IPS-20b (cell line): ENCODE data around the gene DNAH2.

Experiments
- H3K27ac ChIP-seq: one replicate; pipeline ENCODE4 v1.5.1; 2013; ENCODE audit warnings: low read length
- H3K27me3 ChIP-seq: 2 replicates; pipeline ENCODE4 v1.6.1; 2013; ENCODE audit warnings: mild to moderate bottlenecking, low read length, inconsistent platforms; ENCODE audit not compliant: insufficient read depth
- H3K36me3 ChIP-seq: 2 replicates; pipeline ENCODE4 v1.6.1; 2013; ENCODE audit warnings: low read depth, mild to moderate bottlenecking, inconsistent platforms, low read length, moderate library complexity; ENCODE audit not compliant: insufficient read depth
- H3K4me1 ChIP-seq: 2 replicates; pipeline ENCODE4 v1.6.1; 2013; ENCODE audit warnings: mild to moderate bottlenecking, control low read depth, inconsistent platforms, low read length, moderate library complexity; ENCODE audit not compliant: insufficient read depth
- H3K4me3 ChIP-seq: 2 replicates; pipeline ENCODE4 v1.5.1; 2013; ENCODE audit warnings: mild to moderate bottlenecking, low read length, inconsistent platforms
- H3K9ac ChIP-seq: 2 replicates; pipeline ENCODE4 v1.6.1; 2013; ENCODE audit warnings: low read depth, mild to moderate bottlenecking, inconsistent platforms, low read length, moderate library complexity
- H3K9me3 ChIP-seq: 2 replicates; pipeline ENCODE4 v1.6.1; 2013; ENCODE audit warnings: mild to moderate bottlenecking, low read depth, low read length, inconsistent platforms; ENCODE audit not compliant: insufficient read depth

DNAH2 gene

GRCh38 chr17:7817643-7817964 is 100.1 kb downstream of the DNAH2 start:
- Histone ChIP-seq H3K9me3 (no peaks in the 10 kb centered on the region), H3K9ac (no peak overlapping the region), H3K4me3 (no peak overlapping the region), H3K27me3 (peaks cover 5% of the 10 kb centered on the region; the same call in 1 of the 2 replicates), H3K27ac (no peak overlapping the region), H3K36me3 (no peaks in the 10 kb centered on the region), H3K4me1 (no peaks in the 10 kb centered on the region)

GRCh38 chr17:7818026-7818425 is 100.5 kb downstream of the DNAH2 start:
- Histone ChIP-seq H3K9ac (no peak overlapping the region), H3K27ac (no peak overlapping the region), H3K4me1 (no peaks in the 10 kb centered on the region), H3K9me3 (no peaks in the 10 kb centered on the region), H3K36me3 (no peaks in the 10 kb centered on the region), H3K4me3 (no peak overlapping the region), H3K27me3 (peaks cover 8% of the 10 kb centered on the region; the same call in 1 of the 2 replicates)

- Histone ChIP-seq H3K27me3 (peaks cover 17% of the 10 kb centered on the region), H3K9ac (no peak overlapping the region), H3K9me3 (no peaks in the 10 kb centered on the region), H3K36me3 (no peaks in the 10 kb centered on the region), H3K27ac (no peak overlapping the region), H3K4me1 (no peaks in the 10 kb centered on the region), H3K4me3 (no peak overlapping the region)
Observed at GRCh38 chr17:7818746-7819645, 101.5 kb downstream of the DNAH2 start.

- peaks cover 27% of the 10 kb centered on the region for H3K27me3 ChIP-seq
- H3K36me3 ChIP-seq, result no peaks in the 10 kb centered on the region
- no peaks in the 10 kb centered on the region for H3K9me3 ChIP-seq
- no peak overlapping the region for H3K9ac ChIP-seq
- no peak overlapping the region for H3K27ac ChIP-seq
- H3K4me1 ChIP-seq, result no peaks in the 10 kb centered on the region
- no peak overlapping the region for H3K4me3 ChIP-seq
Observed at GRCh38 chr17:7820231-7820630, 102.7 kb downstream of the DNAH2 start.

- no peaks in the 10 kb centered on the region for H3K4me1 ChIP-seq
- no peaks in the 10 kb centered on the region for H3K36me3 ChIP-seq
- H3K27me3 ChIP-seq, result peaks cover 40% of the 10 kb centered on the region
- no peak overlapping the region for H3K9ac ChIP-seq
- H3K4me3 ChIP-seq, result no peak overlapping the region
- H3K27ac ChIP-seq, result no peak overlapping the region
- no peaks in the 10 kb centered on the region for H3K9me3 ChIP-seq
Observed at GRCh38 chr17:7822126-7822525, 104.6 kb downstream of the DNAH2 start.

- no peaks in the 10 kb centered on the region for H3K4me1 ChIP-seq
- H3K27me3 ChIP-seq, result peaks cover 47% of the 10 kb centered on the region
- no peaks in the 10 kb centered on the region for H3K36me3 ChIP-seq
- no peak overlapping the region for H3K27ac ChIP-seq
- H3K9ac ChIP-seq, result no peak overlapping the region
- H3K4me3 ChIP-seq, result no peak overlapping the region
- no peaks in the 10 kb centered on the region for H3K9me3 ChIP-seq
Observed at GRCh38 chr17:7823581-7824001, 106.0 kb downstream of the DNAH2 start.

GRCh38 chr17:7824021-7824924 is 106.7 kb downstream of the DNAH2 start:
- H3K4me1 ChIP-seq, result no peaks in the 10 kb centered on the region
- H3K27ac ChIP-seq, result no peak overlapping the region
- no peak overlapping the region for H3K4me3 ChIP-seq
- H3K27me3 ChIP-seq, result peaks cover 48% of the 10 kb centered on the region
- no peaks in the 10 kb centered on the region for H3K9me3 ChIP-seq
- H3K36me3 ChIP-seq, result no peaks in the 10 kb centered on the region
- no peak overlapping the region for H3K9ac ChIP-seq

- Histone ChIP-seq H3K36me3 (no peaks in the 10 kb centered on the region), H3K27ac (no peak overlapping the region), H3K4me3 (no peak overlapping the region), H3K4me1 (no peaks in the 10 kb centered on the region), H3K9me3 (no peaks in the 10 kb centered on the region), H3K9ac (no peak overlapping the region), H3K27me3 (peaks cover 53% of the 10 kb centered on the region)
Observed at GRCh38 chr17:7825206-7825990, 107.9 kb downstream of the DNAH2 start.

- Histone ChIP-seq H3K9me3 (no peaks in the 10 kb centered on the region), H3K36me3 (no peaks in the 10 kb centered on the region), H3K4me3 (no peak overlapping the region), H3K9ac (no peak overlapping the region), H3K27ac (no peak overlapping the region), H3K4me1 (no peaks in the 10 kb centered on the region), H3K27me3 (peaks cover 67% of the 10 kb centered on the region)
Observed at GRCh38 chr17:7830616-7831015, 113.1 kb downstream of the DNAH2 start.

GRCh38 chr17:7831233-7831632 is 113.7 kb downstream of the DNAH2 start:
- H3K4me1 ChIP-seq, result no peaks in the 10 kb centered on the region
- no peak overlapping the region for H3K27ac ChIP-seq
- H3K36me3 ChIP-seq, result no peaks in the 10 kb centered on the region
- H3K27me3 ChIP-seq, result peaks cover 61% of the 10 kb centered on the region
- no peaks in the 10 kb centered on the region for H3K9me3 ChIP-seq
- H3K9ac ChIP-seq, result no peak overlapping the region
- no peak overlapping the region for H3K4me3 ChIP-seq

GRCh38 chr17:7832431-7832830 is 114.9 kb downstream of the DNAH2 start:
- no peak overlapping the region for H3K4me3 ChIP-seq
- H3K27me3 ChIP-seq, result peaks cover 55% of the 10 kb centered on the region
- H3K9me3 ChIP-seq, result no peaks in the 10 kb centered on the region
- H3K36me3 ChIP-seq, result no peaks in the 10 kb centered on the region
- peaks cover 4% of the 10 kb centered on the region; the same call in 1 of the 2 replicates for H3K4me1 ChIP-seq
- no peak overlapping the region for H3K9ac ChIP-seq
- no peak overlapping the region for H3K27ac ChIP-seq
